Effector CD4-positive, alpha-beta T cell (primary cell): ENCODE measurements around the gene CMTM8.

Experiments
- DNase-seq: peaks from one replicate; pipeline ENCODE4 v3.0.0-alpha.2; 2020

CMTM8 gene

GRCh38 chr3:32340611-32341365, 102.3 kb downstream of the CMTM8 start:
- no peak for DNase-seq

- DNase-seq, result no peak
These were observed 109.1 kb downstream of the CMTM8 start for GRCh38 chr3:32347343-32348125.

GRCh38 chr3:32349184-32349583, 110.7 kb downstream of the CMTM8 start:
- no peak for DNase-seq

- DNase-seq, result no peak
These were observed 114.1 kb downstream of the CMTM8 start for GRCh38 chr3:32352563-32352962.

GRCh38 chr3:32353351-32353750, 114.9 kb downstream of the CMTM8 start:
- DNase-seq, result no peak

- DNase-seq, result no peak
These were observed 115.9 kb downstream of the CMTM8 start for GRCh38 chr3:32354362-32354778.

- no peak for DNase-seq
These were observed 117.3 kb downstream of the CMTM8 start for GRCh38 chr3:32355751-32356291.

- DNase-seq, result no peak
These were observed 121.4 kb downstream of the CMTM8 start for GRCh38 chr3:32359766-32360492.

GRCh38 chr3:32360493-32360827, 122.0 kb downstream of the CMTM8 start:
- DNase-seq, result no peak

GRCh38 chr3:32366638-32367397, 128.3 kb downstream of the CMTM8 start:
- DNase-seq, result no peak

GRCh38 chr3:32367442-32367841, 129.0 kb downstream of the CMTM8 start:
- no peak for DNase-seq

- DNase-seq, result peak; percentile 6
These were observed 133.2 kb downstream of the CMTM8 start for GRCh38 chr3:32371461-32372212.

GRCh38 chr3:32372213-32372490, 133.7 kb downstream of the CMTM8 start:
- no peak for DNase-seq

GRCh38 chr3:32373276-32373675, 134.8 kb downstream of the CMTM8 start:
- DNase-seq, result no peak

GRCh38 chr3:32373844-32374243, 135.4 kb downstream of the CMTM8 start:
- DNase-seq, result no peak

GRCh38 chr3:32374788-32375595, 136.5 kb downstream of the CMTM8 start:
- peak; percentile 71 for DNase-seq

- no peak for DNase-seq
These were observed 137.1 kb downstream of the CMTM8 start for GRCh38 chr3:32375596-32375930.

- no peak for DNase-seq
These were observed 137.6 kb downstream of the CMTM8 start for GRCh38 chr3:32376115-32376514.

GRCh38 chr3:32379831-32380500, 141.5 kb downstream of the CMTM8 start:
- DNase-seq, result no peak

- no peak for DNase-seq
These were observed 143.4 kb downstream of the CMTM8 start for GRCh38 chr3:32381922-32382321.
